HepG2 (cell line): Measurements from ENCODE around the gene JDP2. TPM values are rescaled to one million over a fixed set of nuclear protein-coding genes. Genes with fewer than 3 reads are reported as not detected.

Source experiments
- ATAC-seq: fragments of 200-7000 bp; cut with Tn5 transposase; 3 replicates; pipeline ENCODE4 v1.9.1; 2020; ENCODE audit warnings: mild to moderate bottlenecking, moderate library complexity
- BruUV-seq: library from RNA; stranded (reverse); fragments of 400-500 nt; replicated peaks from 2 replicates; lab custom pipeline; 2021; lab: Mats Ljungman, UMichigan
- CTCF ChIA-PET: fragments of 300-600 bp; formaldehyde crosslinking; extraction: SDS; loops from one replicate; lab custom pipeline; 2021; ENCODE audit warnings: low total read pairs, inconsistent platforms, low intra/inter-chr PET ratio; lab: Yijun Ruan, JAX
- POLR2A ChIA-PET: fragments of 350-600 bp; sonication (Branson Sonifier 250); formaldehyde crosslinking; loops from one replicate; lab custom pipeline; 2020; ENCODE audit warnings: antibody characterized with exemption, inconsistent platforms; lab: Yijun Ruan, JAX
- DNase-seq: peaks from one replicate; pipeline ENCODE4 v3.0.0-alpha.2; 2015; ENCODE audit warnings: low spot score
- FAIRE-seq: peaks from 3 replicates; lab custom pipeline; 2011; peaks lifted over from hg19 to GRCh38; lab: Jason Lieb, UNC
- H2AFZ ChIP-seq: one replicate; pipeline ENCODE4 v1.6.1; 2011; ENCODE audit warnings: low read length, inconsistent platforms
- H3K27ac ChIP-seq: fragments of 300-600 bp; 3 replicates; pipeline ENCODE4 v1.8.0; 2011; ENCODE audit warnings: mixed run types, mild to moderate bottlenecking, mixed read lengths, low read length, inconsistent platforms; ENCODE audit not compliant: insufficient read depth; ENCODE audit errors: extremely low read length
- H3K27me3 ChIP-seq, 2 experiments: fragments of 200-600 bp in 1 of 2; 2 replicates in 1 of 2; 3 replicates in 1 of 2; pipeline versions ENCODE4 v1.6.0 to v1.8.0; 2011; ENCODE audit warnings: low read length in 2 of 2, mild to moderate bottlenecking in 2 of 2, moderate library complexity in 2 of 2, inconsistent platforms in 1 of 2; ENCODE audit not compliant: insufficient read depth in 2 of 2, control insufficient read depth in 1 of 2
- H3K36me3 ChIP-seq, 2 experiments: fragments of 200-600 bp in 1 of 2; replicated peaks in 1 of 2; 2 replicates in 1 of 2; 3 replicates in 1 of 2; pipeline versions ENCODE4 v1.5.1 to v1.8.0; 2011; ENCODE audit warnings: low read length in 2 of 2, inconsistent platforms in 1 of 2; ENCODE audit not compliant: insufficient read depth in 2 of 2, control insufficient read depth in 1 of 2
- H3K4me1 ChIP-seq: 2 replicates; pipeline ENCODE4 v1.5.1; 2012; ENCODE audit warnings: low read length, inconsistent platforms; ENCODE audit not compliant: insufficient read depth
- H3K4me2 ChIP-seq: 2 replicates; pipeline ENCODE4 v1.6.0; 2011; ENCODE audit warnings: low read depth, low read length, inconsistent platforms
- H3K4me3 ChIP-seq, 3 experiments: fragments of 200-600 bp in 1 of 3; sonication (generic), shearing (Covaris generic) in 1 of 3; replicated peaks in 1 of 3; 2 replicates each; pipeline ENCODE4 v1.5.1; 2011 to 2016; ENCODE audit warnings: low read length in 3 of 3, inconsistent platforms in 2 of 3, low read depth in 2 of 3, mild to moderate bottlenecking in 2 of 3, control low read depth in 1 of 3, mixed read lengths in 1 of 3; ENCODE audit not compliant: insufficient read depth in 1 of 3
- H3K79me2 ChIP-seq: one replicate; pipeline ENCODE4 v1.6.1; 2011; ENCODE audit warnings: low read length, inconsistent platforms; ENCODE audit not compliant: insufficient read depth
- H3K9ac ChIP-seq: 2 replicates; pipeline ENCODE4 v1.6.0; 2011; ENCODE audit warnings: mild to moderate bottlenecking, low read depth, low read length, inconsistent platforms; ENCODE audit not compliant: insufficient read depth
- H3K9me3 ChIP-seq: 2 replicates; pipeline ENCODE4 v1.5.1; 2012; ENCODE audit warnings: mild to moderate bottlenecking, low read length
- H4K20me1 ChIP-seq: 2 replicates; pipeline ENCODE4 v1.6.0; 2011; ENCODE audit warnings: inconsistent platforms, mild to moderate bottlenecking, low read length, moderate library complexity; ENCODE audit not compliant: insufficient read depth
- BCL6 ChIP-seq: IDR thresholded peaks from 2 replicates; pipeline ENCODE4 v1.6.1; 2016; ENCODE audit warnings: missing genetic modification reagents, missing compliant biosample characterization
- CSRNP2 ChIP-seq: sonication (generic); formaldehyde crosslinking; conservative IDR thresholded peaks from 2 replicates; pipeline ENCODE4 v1.8.0; 2022; ENCODE audit warnings: low read depth, missing genetic modification reagents
- FLYWCH1 ChIP-seq: sonication (generic); formaldehyde crosslinking; IDR thresholded peaks from 2 replicates; pipeline ENCODE4 v1.8.1; 2023; ENCODE audit warnings: mild to moderate bottlenecking, missing genetic modification reagents
- HCFC1 ChIP-seq: fragments of 150-350 bp; IDR thresholded peaks from 2 replicates; pipeline ENCODE4 v1.6.1; 2014; ENCODE audit warnings: low read depth, low read length
- HDAC2 ChIP-seq: sonication (generic); formaldehyde crosslinking; IDR thresholded peaks from 2 replicates; pipeline ENCODE4 v1.4.0; 2020; ENCODE audit warnings: missing genetic modification reagents
- HNRNPLL ChIP-seq: fragments of 200-400 bp; formaldehyde crosslinking; IDR thresholded peaks from 2 replicates; pipeline ENCODE4 v1.6.1; 2017; ENCODE audit warnings: mild to moderate bottlenecking, low read depth, low read length; ENCODE audit not compliant: poor library complexity, severe bottlenecking
- HOXA3 ChIP-seq: sonication (generic); formaldehyde crosslinking; IDR thresholded peaks from 2 replicates; pipeline ENCODE4 v1.5.0; 2020; ENCODE audit warnings: missing genetic modification reagents
- MED13 ChIP-seq: sonication (generic); formaldehyde crosslinking; IDR thresholded peaks from 2 replicates; pipeline ENCODE4 v1.5.0; 2020; ENCODE audit warnings: missing genetic modification reagents
- NFKB2 ChIP-seq: sonication (generic); formaldehyde crosslinking; IDR thresholded peaks from 2 replicates; pipeline ENCODE4 v1.4.0; 2020; ENCODE audit warnings: missing genetic modification reagents, borderline replicate concordance
- SOX5 ChIP-seq: IDR thresholded peaks from 2 replicates; pipeline ENCODE4 v1.6.1; 2016; ENCODE audit warnings: borderline replicate concordance
- SRF ChIP-seq: IDR thresholded peaks from 2 replicates; pipeline ENCODE4 v1.6.1; 2011; ENCODE audit warnings: mild to moderate bottlenecking, low read depth, low read length, moderate library complexity
- STAT5B ChIP-seq: sonication (generic); formaldehyde crosslinking; IDR thresholded peaks from 2 replicates; pipeline ENCODE4 v1.4.0; 2020; ENCODE audit warnings: missing genetic modification reagents
- TBX2 ChIP-seq: sonication (generic); formaldehyde crosslinking; IDR thresholded peaks from 2 replicates; pipeline ENCODE4 v1.5.0; 2020; ENCODE audit warnings: missing genetic modification reagents, mild to moderate bottlenecking, borderline replicate concordance
- U2AF1 ChIP-seq: fragments of 200-400 bp; formaldehyde crosslinking; optimal IDR thresholded peaks from 2 replicates; pipeline ENCODE3; 2017; ENCODE audit warnings: mild to moderate bottlenecking, low read depth, low read length
- XRCC5 ChIP-seq: fragments of 200-400 bp; formaldehyde crosslinking; optimal IDR thresholded peaks from 2 replicates; pipeline ENCODE3; 2017; ENCODE audit warnings: mild to moderate bottlenecking, low read length
- ZBTB44 ChIP-seq: sonication (generic); formaldehyde crosslinking; IDR thresholded peaks from 2 replicates; pipeline ENCODE4 v1.4.0; 2020; ENCODE audit warnings: missing genetic modification reagents
- ZBTB46 ChIP-seq: sonication (generic); formaldehyde crosslinking; IDR thresholded peaks from 2 replicates; pipeline ENCODE4 v1.4.0; 2020; ENCODE audit warnings: mild to moderate bottlenecking, missing genetic modification reagents, borderline replicate concordance
- ZFY ChIP-seq: sonication (generic); formaldehyde crosslinking; IDR thresholded peaks from 2 replicates; pipeline ENCODE4 v1.4.0; 2020; ENCODE audit warnings: missing genetic modification reagents
- ZNF101 ChIP-seq: sonication (generic); formaldehyde crosslinking; IDR thresholded peaks from 2 replicates; pipeline ENCODE4 v1.4.0; 2020; ENCODE audit warnings: mild to moderate bottlenecking, low read depth, missing genetic modification reagents, borderline replicate concordance
- ZSCAN12 ChIP-seq: sonication (generic); formaldehyde crosslinking; IDR thresholded peaks from 2 replicates; pipeline ENCODE4 v1.9.0; 2021; ENCODE audit warnings: mild to moderate bottlenecking, missing genetic modification reagents
- WGBS: methylation state at CpG from one replicate; pipeline ENCODE4 v1.1.6; 2017; ENCODE audit warnings: low lambda C conversion rate; 5-methylcytosine and 5-hydroxymethylcytosine counted together
- in situ Hi-C: cut with HindIII; loops from 2 replicates; pipeline ENCODE4 v1.10.0; 2017; ENCODE audit warnings: low pct_unique_long_range_greater_than_20kb; ENCODE audit not compliant: extremely low pct_ligation_motif_present
- intact Hi-C: fragments of 100-400 bp; cut with micrococcal nuclease; formaldehyde crosslinking; loops from one replicate; pipeline ENCODE4 v1.10.0; 2022; ENCODE audit not compliant: unreplicated experiment
- polyA plus RNA-seq, 8 experiments: library from polyadenylated mRNA; depleted of rRNA in 3 of 8; stranded (reverse) in 7 of 8; unstranded in 1 of 8; fragments of >200 nt; fragmentation: Illumina TruSeq in 4 of 8; extraction: Trizol in 4 of 8; gene quantifications; 2 replicates each; pipeline versions ENCODE4 v1.2.1 to v1.2.3, GENCODE V29; 2011 to 2016; ENCODE audit warnings: low read depth in 4 of 8, missing spikeins in 1 of 8, mixed read lengths in 1 of 8; ENCODE audit not compliant: insufficient read depth in 1 of 8
- total RNA-seq, 5 experiments: library from RNA; depleted of rRNA; stranded (reverse); fragments of >200 nt; fragmentation: Illumina TruSeq; extraction: Trizol; gene quantifications; 2 replicates each; pipeline ENCODE4 v1.2.3, GENCODE V29; 2016; ENCODE audit warnings: low read depth in 1 of 5

JDP2 gene
- total and polyA plus RNA-seq, 2 of the 13 experiments (the other 11 are each of a cell fraction or from before 2014, with no cell fraction given) = 8.0 to 8.9 TPM

GRCh38 chr14:75477881-75478280, 50.1 kb downstream of the JDP2 start:
- Histone ChIP-seq H4K20me1 (no peaks in the 10 kb centered on the region), H3K27ac (no peak overlapping the region), H3K4me3 (no peak overlapping the region), H3K4me1 (peaks cover 26% of the 10 kb centered on the region), H3K9ac (no peak overlapping the region), H3K36me3 (no peaks in the 10 kb centered on the region), H3K27me3 (0 out of 5 replicates have a peak, but pooled peaks cover 0 to 2% of the 10 kb centered on the region in 2 experiments)
- FAIRE-seq (no peak), DNase-seq (no peak)
- TF ChIP-seq MED13 (CRISPR knock-in tag) = no peak
- TF ChIP-seq NFKB2 (CRISPR knock-in tag) = no peak
- TF ChIP-seq HNRNPLL = no peak
- no peak for TF ChIP-seq HCFC1
- TF ChIP-seq STAT5B = no peak
- no peak for TF ChIP-seq HOXA3 (CRISPR knock-in tag)
- no peak for TF ChIP-seq TBX2
- TF ChIP-seq HDAC2 = no peak
- TF ChIP-seq ZSCAN12 (CRISPR knock-in tag) = no peak
- TF ChIP-seq ZNF101 (CRISPR knock-in tag) = no peak
- TF ChIP-seq SOX5 (CRISPR knock-in tag) = no peak
- no peak for TF ChIP-seq ZBTB46
- TF ChIP-seq U2AF1 = no peak
- TF ChIP-seq BCL6 = no peak
- no peak for TF ChIP-seq XRCC5
- TF ChIP-seq SRF = no peak
- TF ChIP-seq ZBTB44 (CRISPR knock-in tag) = no peak
- no peak for TF ChIP-seq FLYWCH1 (CRISPR knock-in tag)
- no peak for TF ChIP-seq CSRNP2 (CRISPR knock-in tag)
- TF ChIP-seq ZFY (CRISPR knock-in tag) = no peak
- TF ChIP-seq, all 625 proteins: peak for 0
- BruUV-seq = no TSS peak
- H3K9me3 ChIP-seq = no peaks in the 10 kb centered on the region
- no peak overlapping the region for H2AFZ ChIP-seq
- CTCF ChIA-PET = no interaction called here
- intact Hi-C loops (no loop called here), in situ Hi-C loops (no loop called here)
- WGBS = 92% methylated on average over 5 of the region's 5 CpGs
- ATAC-seq = no peak
- no peaks in the 10 kb centered on the region for H3K79me2 ChIP-seq
- H3K4me2 ChIP-seq = no peak overlapping the region
- POLR2A ChIA-PET = no interaction called here
